ENCODE data around the gene CD274.

CD274 gene

DNA sequence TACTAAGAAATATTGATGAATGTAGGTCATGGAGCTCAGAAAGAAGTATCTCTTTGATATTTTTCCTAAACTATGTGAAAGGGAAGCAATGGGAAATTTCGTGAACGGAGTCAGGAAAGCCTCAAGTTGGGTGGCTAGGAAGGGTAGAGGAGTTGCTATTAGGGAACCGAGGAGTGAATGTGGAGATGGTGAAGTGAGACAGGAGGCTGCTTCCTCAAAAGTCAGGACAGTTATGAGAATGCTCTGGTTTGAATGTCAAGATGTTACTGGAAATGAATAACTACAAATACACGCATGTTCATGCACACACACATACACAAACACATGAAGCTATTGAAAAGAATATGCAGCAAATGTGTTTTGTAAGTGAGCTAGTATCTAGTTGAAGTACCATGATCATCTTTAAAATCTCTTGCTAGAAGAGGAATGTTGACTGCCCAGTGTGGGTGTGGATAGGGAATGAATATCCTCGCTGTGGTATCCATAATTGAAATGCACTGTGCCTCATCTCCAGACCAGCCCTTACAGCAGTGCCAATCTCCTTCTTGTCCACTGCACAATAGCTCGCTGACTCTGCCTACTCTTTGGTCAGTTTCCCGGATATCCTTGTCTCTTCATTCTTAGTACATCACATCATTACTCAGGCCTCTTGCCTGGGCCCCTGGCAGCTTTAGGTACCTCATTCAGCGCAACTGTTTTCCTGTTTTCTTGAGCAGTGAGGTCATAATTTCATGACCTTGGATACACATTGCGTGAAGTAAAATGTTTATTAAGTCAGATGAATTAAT lies 38.1 kb downstream of the CD274 start:
- no peak overlapping the region for H3K9ac ChIP-seq (ENCODE audit: low read depth, low read length)
- H4K20me1 ChIP-seq (ENCODE audit: insufficient read depth, low read length): no peaks in the 10 kb centered on the region
- no peaks in the 10 kb centered on the region for H3K9me3 ChIP-seq (ENCODE audit: insufficient read depth, low read length, severe bottlenecking)
- no peaks in the 10 kb centered on the region for H3K4me1 ChIP-seq (ENCODE audit: insufficient read depth, low read length)
- ATAC-seq (ENCODE audit: insufficient read depth, low read depth) (no peak), DNase-seq (no peak)
- no peaks in the 10 kb centered on the region for H3K79me2 ChIP-seq (ENCODE audit: insufficient read depth, low read length)
- H3K27ac ChIP-seq (ENCODE audit: low read length): no peak overlapping the region
- H2AFZ ChIP-seq (ENCODE audit: low read depth, low read length): no peak overlapping the region
- no peak overlapping the region for H3K4me2 ChIP-seq (ENCODE audit: insufficient read depth, low read length)
- TF ChIP-seq EZH2 (IDR thresholded peaks at IDR 0.05; ENCODE audit: borderline replicate concordance, low read depth, low read length, severe bottlenecking): no peak
- TF ChIP-seq, protein P1, sequence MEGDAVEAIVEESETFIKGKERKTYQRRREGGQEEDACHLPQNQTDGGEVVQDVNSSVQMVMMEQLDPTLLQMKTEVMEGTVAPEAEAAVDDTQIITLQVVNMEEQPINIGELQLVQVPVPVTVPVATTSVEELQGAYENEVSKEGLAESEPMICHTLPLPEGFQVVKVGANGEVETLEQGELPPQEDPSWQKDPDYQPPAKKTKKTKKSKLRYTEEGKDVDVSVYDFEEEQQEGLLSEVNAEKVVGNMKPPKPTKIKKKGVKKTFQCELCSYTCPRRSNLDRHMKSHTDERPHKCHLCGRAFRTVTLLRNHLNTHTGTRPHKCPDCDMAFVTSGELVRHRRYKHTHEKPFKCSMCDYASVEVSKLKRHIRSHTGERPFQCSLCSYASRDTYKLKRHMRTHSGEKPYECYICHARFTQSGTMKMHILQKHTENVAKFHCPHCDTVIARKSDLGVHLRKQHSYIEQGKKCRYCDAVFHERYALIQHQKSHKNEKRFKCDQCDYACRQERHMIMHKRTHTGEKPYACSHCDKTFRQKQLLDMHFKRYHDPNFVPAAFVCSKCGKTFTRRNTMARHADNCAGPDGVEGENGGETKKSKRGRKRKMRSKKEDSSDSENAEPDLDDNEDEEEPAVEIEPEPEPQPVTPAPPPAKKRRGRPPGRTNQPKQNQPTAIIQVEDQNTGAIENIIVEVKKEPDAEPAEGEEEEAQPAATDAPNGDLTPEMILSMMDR (IDR thresholded peaks at IDR 0.05; ENCODE audit: borderline replicate concordance, extremely low read depth, low read length, poor library complexity, severe bottlenecking): no peak
- H3K36me3 ChIP-seq (ENCODE audit: insufficient read depth, low read length): no peaks in the 10 kb centered on the region
- no peaks in the 10 kb centered on the region for H3K27me3 ChIP-seq (ENCODE audit: insufficient read depth, low read length, poor library complexity)
- no peak overlapping the region for H3K4me3 ChIP-seq (ENCODE audit: low read depth in 1 of 2, low read length in 2 of 2)

DNA sequence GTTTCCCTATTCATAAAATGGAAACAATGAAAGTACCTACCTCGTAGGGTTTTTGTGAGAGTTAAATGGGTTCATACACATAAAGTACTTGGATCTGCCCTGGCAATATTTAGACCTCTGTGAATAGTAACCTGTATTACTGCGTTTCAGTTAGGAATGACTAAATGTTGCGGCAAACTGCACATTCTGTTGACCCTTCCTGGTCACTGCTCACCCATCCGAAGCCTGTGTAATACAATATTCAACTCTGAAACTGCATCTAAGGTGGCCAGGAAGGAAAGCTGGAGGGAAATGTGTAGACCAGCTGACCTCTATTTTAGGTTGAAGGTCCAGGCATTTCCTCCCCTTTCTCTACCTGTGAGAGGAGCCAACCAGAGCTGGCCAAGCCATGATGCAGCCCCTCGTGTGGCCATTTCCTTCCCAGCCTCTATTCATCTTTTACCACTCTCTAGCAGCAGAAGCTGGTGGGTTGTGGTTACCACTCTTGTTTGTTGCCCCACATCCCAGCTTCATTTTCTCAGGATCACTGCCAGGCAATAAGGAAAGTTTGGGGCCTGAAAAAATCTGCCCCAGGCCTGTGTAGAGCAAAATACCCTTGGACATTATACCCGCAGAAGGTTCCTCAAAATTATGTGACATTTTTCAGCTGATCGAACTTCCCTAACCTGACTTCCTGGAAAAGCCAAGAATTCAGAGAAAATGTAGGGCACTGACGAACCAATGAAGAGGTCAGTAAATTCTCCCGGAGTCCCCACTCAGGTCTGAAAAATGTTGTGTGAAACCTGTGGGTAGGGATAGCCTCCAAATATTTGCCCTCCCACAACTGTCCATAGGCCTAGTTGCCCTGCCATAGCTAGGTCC lies 39.5 kb downstream of the CD274 start:
- no peaks in the 10 kb centered on the region for H3K27me3 ChIP-seq (ENCODE audit: insufficient read depth, low read length, poor library complexity)
- no peak overlapping the region for H3K27ac ChIP-seq (ENCODE audit: low read length)
- H4K20me1 ChIP-seq (ENCODE audit: insufficient read depth, low read length): no peaks in the 10 kb centered on the region
- no peak overlapping the region for H3K9ac ChIP-seq (ENCODE audit: low read depth, low read length)
- DNase-seq: no peak
- no peaks in the 10 kb centered on the region for H3K9me3 ChIP-seq (ENCODE audit: insufficient read depth, low read length, severe bottlenecking)
- no peak overlapping the region for H2AFZ ChIP-seq (ENCODE audit: low read depth, low read length)
- no peak for ATAC-seq (ENCODE audit: insufficient read depth, low read depth)
- H3K4me2 ChIP-seq (ENCODE audit: insufficient read depth, low read length): no peak overlapping the region
- no peaks in the 10 kb centered on the region for H3K4me1 ChIP-seq (ENCODE audit: insufficient read depth, low read length)
- no peak for TF ChIP-seq EZH2 (IDR thresholded peaks at IDR 0.05; ENCODE audit: borderline replicate concordance, low read depth, low read length, severe bottlenecking)
- TF ChIP-seq, protein P1 (IDR thresholded peaks at IDR 0.05; ENCODE audit: borderline replicate concordance, extremely low read depth, low read length, poor library complexity, severe bottlenecking): no peak
- H3K36me3 ChIP-seq (ENCODE audit: insufficient read depth, low read length): no peaks in the 10 kb centered on the region
- no peaks in the 10 kb centered on the region for H3K79me2 ChIP-seq (ENCODE audit: insufficient read depth, low read length)
- no peak overlapping the region for H3K4me3 ChIP-seq (ENCODE audit: low read depth in 1 of 2, low read length in 2 of 2)

GRCh38 chr9:5492965-5493678 lies 42.8 kb downstream of the CD274 start:
- no peak for ATAC-seq (ENCODE audit: insufficient read depth, low read depth)
- no peak overlapping the region for H3K27ac ChIP-seq (ENCODE audit: low read length)

More at GRCh38 chr9:5492965-5493678, 42.8 kb downstream of the CD274 start:
- TF ChIP-seq, protein P1 (IDR thresholded peaks at IDR 0.05; ENCODE audit: borderline replicate concordance, extremely low read depth, low read length, poor library complexity, severe bottlenecking): no peak
- Histone ChIP-seq H4K20me1 (ENCODE audit: insufficient read depth, low read length) (no peaks in the 10 kb centered on the region), H3K9ac (ENCODE audit: low read depth, low read length) (no peak overlapping the region), H3K79me2 (ENCODE audit: insufficient read depth, low read length) (no peaks in the 10 kb centered on the region), H3K36me3 (ENCODE audit: insufficient read depth, low read length) (no peaks in the 10 kb centered on the region), H2AFZ (ENCODE audit: low read depth, low read length) (no peak overlapping the region), H3K27me3 (ENCODE audit: insufficient read depth, low read length, poor library complexity) (no peaks in the 10 kb centered on the region), H3K4me2 (ENCODE audit: insufficient read depth, low read length) (no peak overlapping the region), H3K9me3 (ENCODE audit: insufficient read depth, low read length, severe bottlenecking) (no peaks in the 10 kb centered on the region), H3K4me3 (ENCODE audit: low read depth in 1 of 2, low read length in 2 of 2) (no peak overlapping the region), H3K4me1 (ENCODE audit: insufficient read depth, low read length) (no peaks in the 10 kb centered on the region)
- DNase-seq: no peak

Data from DND-41 (cell line).